GM18502 (cell line): ENCODE results near the gene SPATS2.

ENCODE experiments used
- ATAC-seq: cut with Tn5 transposase; IDR thresholded peaks from one replicate; pipeline ENCODE4 v1.9.1; 2021; ENCODE audit warnings: mild to moderate bottlenecking; ENCODE audit not compliant: unreplicated experiment, poor library complexity

The SPATS2 gene

DNA sequence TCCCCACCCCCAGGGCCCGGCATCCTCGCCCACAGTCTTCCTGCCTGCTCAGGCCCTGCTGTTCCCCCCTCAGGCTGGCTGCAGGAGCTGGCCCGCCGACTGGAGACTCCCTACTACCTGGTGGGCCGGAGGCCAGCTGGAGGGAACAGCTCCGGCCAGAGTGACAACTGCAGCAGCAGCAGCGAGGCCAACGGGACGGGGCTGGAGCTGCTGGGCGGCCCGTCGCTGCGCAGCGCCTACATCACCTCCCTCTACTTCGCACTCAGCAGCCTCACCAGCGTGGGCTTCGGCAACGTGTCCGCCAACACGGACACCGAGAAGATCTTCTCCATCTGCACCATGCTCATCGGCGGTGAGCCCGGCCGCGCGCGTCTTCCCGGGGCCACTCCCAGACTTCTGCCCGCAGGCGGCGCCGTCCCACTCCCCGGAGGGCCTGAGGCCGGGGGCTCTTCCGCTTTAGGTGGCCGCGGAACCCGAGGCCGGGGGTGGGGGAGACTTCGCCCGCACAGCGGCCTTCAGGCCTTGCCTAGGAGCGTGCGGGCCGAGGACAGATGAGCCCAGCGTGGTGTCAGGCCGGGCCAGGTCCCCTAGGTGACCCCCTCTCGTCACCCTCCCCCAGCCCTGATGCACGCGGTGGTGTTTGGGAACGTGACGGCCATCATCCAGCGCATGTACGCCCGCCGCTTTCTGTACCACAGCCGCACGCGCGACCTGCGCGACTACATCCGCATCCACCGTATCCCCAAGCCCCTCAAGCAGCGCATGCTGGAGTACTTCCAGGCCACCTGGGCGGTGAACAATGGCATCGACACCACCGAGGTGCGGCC, 181.8 kb downstream of the SPATS2 start:
- ATAC-seq, result no peak

DNA sequence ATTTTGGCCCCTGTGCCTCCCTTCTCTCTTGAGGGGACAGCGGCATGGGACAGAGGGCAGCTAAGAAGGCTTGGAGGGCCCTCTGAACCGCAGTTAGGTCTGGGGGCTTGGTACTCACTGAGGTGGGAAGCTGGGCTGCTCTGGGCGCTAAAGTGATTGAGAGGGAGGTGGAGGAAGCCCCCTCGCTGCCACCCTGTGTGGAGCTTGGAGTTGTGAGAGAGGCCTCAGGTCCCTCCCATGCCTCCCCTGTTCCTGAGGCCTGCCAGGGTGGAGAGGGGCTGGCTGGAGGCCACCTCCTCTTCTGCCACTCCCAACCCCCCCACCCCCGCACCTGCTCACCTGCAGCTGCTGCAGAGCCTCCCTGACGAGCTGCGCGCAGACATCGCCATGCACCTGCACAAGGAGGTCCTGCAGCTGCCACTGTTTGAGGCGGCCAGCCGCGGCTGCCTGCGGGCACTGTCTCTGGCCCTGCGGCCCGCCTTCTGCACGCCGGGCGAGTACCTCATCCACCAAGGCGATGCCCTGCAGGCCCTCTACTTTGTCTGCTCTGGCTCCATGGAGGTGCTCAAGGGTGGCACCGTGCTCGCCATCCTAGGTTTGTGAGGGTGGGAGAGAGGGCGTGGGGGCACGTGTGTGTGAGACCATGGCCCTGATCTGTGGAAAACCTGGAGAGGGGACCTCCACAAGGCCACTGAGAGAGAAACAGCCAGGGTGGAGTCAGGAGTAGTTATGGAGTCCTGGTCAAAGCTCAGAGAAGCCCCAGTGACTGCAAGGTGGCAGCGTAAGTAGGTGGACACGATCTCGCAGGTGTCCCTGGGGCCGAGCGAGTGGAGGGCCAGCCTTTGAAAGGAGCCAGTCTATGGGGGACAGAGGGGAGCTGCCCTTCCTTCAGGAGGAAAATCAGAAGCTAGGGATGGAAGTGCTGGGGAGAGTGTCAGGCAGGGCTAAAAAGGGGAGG, 182.8 kb downstream of the SPATS2 start:
- no peak for ATAC-seq

DNA sequence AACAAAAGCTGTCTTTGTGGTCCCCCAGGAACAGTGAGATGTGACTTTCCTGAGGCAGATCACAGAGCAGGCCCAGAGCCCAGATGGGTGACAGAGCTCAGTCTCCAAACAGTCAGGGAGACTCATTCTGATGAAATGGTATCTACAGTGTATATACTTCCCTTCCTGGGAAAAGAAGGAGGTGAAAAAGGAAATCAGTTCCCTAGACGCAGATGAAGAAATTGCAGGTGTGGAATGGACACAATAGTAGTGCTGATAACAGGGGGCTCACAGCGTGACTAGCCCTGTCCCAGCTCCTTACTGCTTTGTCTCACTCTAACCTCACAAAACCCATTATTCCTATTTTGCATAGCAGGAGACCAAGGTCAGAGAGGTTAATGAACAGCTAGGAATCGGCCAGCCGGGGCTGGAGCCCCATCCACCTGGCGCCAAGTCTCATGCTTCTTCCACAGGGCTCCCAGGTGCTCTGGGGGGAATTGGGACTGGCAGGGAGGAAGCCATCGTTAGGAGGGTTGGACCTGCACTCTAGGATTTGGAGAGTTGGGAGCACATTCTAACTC, 183.5 kb downstream of the SPATS2 start:
- no peak for ATAC-seq

DNA sequence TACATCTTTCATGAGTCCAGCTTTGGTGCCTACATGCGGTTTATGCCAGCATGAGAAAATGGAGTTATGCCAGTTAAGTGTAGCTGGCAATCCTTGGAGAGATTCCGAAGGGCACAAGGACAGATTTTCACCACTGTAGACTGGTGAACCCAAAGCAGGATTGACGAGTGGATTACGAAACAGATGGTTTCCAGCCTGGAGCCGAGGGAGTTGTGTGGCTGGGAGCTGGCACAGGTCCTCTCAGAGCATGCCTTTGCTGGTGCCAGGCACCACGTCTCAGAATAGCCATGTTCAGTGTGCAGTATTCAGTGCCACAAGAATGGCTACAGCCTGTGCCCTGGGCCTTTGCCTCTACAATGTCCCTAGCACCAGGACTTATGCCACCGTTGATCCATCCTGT, 184.8 kb downstream of the SPATS2 start:
- no peak for ATAC-seq

DNA sequence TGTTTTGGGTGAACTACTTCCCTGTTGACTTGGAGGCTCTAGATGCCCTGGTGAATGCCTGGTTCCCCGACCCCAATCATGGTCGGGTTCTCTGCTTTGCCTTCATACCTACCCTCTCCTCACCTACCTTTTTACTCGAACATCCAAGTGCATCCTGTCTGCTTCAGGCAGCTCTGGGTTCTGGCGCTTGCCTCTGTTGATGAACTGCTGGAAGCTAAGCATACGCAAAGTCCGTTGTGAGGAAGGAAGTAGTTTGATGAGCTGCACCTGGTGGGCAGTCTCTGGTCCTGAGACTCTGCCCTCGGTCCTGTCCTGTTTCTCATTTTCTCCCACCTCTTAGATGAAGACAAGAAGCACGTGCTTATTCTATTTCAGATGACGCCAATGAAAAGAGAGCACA, 185.2 kb downstream of the SPATS2 start:
- no peak for ATAC-seq

DNA sequence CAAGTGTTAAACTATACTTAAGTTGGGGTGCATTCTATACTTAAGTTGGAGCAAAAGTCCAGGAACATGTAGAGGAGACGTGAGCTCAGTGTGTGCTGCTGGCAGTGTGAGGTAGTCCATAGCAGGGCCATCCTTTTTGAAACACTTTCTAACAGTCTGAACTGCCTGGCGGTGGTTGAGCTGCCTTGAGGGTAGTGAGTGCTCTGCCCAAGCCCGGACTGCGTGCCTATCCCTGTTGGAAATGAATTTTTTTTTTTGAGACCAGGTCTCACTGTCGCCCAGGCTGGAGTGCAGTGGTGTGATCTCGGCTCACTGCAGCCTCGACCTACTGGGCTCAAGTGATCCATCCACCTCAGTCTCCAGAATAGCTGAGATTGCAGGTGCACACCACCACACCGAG, 185.6 kb downstream of the SPATS2 start:
- no peak for ATAC-seq

DNA sequence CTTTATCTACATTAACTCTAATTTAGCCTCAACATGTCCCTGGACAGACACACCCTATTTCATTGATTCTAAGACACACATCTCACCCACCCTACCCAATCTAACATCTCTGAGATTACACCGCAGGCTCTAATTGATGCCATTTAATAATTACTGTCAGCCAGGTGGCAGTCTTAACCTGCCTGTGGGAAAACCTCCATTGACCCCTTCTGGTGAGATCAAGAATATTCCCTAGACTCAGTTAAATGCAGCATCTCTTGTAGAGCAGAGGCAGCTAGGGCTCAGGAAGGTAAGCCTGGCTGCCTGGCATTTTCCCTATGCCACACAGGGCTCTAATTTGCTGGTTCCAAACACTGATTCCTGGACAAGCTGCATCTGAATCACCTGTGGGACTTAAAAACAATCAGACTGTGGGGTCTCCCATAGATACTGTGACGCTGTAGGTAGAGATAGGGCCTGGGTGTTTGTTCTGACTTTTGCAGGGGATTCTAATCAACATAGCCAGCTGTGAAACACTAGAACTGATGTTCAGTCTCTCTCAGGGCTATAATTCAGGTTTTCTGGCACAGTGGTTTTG, 186.3 kb downstream of the SPATS2 start:
- no peak for ATAC-seq

DNA sequence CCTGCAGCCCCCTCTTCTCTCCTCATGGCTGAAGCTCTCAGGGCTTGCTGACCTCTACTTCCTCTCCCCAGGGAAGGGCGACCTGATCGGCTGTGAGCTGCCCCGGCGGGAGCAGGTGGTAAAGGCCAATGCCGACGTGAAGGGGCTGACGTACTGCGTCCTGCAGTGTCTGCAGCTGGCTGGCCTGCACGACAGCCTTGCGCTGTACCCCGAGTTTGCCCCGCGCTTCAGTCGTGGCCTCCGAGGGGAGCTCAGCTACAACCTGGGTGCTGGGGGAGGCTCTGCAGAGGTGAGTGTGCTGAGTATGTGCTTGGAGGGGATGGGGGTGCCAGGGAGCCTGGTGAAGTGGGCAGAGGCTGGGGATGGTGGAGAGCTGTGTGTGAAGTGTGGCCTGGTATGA, 187.0 kb downstream of the SPATS2 start:
- no peak for ATAC-seq

DNA sequence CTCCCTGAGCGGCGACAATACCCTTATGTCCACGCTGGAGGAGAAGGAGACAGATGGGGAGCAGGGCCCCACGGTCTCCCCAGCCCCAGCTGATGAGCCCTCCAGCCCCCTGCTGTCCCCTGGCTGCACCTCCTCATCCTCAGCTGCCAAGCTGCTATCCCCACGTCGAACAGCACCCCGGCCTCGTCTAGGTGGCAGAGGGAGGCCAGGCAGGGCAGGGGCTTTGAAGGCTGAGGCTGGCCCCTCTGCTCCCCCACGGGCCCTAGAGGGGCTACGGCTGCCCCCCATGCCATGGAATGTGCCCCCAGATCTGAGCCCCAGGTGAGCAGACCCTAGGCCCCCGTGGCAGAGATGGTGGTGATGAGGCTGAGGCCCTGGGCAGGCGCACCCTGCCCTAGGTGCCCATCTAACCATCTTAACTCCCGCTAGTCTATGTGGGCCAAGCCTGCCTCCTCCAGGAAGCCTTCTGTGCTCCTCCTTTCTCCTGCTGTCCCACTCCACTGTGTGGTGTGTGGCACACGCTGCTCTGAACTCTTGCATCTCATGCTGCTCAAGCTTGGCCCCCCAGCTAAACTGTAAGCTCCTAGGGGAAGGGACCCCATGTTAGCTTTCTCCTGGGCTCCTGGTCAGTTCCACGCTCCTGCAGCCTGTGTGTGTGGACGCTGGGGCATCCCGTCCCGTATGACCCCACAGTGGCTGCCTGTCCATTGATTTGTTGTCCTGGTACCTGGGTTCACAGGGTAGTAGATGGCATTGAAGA, 188.5 kb downstream of the SPATS2 start:
- no peak for ATAC-seq

DNA sequence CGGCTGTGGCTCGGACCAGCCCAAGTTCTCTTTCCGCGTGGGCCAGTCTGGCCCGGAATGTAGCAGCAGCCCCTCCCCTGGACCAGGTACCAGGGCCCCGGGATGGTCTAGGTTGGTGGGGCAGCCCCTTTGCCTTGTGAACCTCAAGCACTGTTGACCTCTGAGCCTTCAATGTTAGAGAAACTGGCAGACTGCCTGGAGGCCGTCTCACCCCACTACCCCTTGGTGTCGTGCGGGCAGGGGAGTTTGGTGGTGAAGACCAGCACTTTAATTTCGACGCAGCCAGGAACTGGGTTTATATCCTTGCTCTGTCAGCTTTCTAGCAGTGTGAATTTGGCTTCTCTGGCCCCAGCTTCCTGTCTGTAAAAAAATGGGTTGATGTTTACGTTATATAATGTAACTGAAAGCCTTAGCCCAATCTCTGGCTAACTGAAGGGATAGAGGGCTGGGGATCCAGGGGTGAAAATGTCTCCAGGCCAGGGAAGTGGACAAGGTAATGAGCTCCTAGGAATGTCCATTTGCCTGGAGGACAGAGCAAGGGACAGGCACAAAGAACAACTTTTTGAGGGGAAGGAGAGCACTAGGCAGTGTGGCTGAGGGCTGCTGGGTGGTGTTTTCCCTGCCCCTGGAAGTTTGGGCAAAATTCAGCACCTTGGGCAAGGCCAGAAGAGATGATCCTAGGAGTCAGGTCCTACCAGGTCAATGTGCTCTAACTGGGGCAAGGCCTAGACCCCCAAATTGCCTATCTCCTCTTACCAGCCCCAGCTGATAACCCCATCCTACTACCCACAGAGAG, 189.3 kb downstream of the SPATS2 start:
- no peak for ATAC-seq

DNA sequence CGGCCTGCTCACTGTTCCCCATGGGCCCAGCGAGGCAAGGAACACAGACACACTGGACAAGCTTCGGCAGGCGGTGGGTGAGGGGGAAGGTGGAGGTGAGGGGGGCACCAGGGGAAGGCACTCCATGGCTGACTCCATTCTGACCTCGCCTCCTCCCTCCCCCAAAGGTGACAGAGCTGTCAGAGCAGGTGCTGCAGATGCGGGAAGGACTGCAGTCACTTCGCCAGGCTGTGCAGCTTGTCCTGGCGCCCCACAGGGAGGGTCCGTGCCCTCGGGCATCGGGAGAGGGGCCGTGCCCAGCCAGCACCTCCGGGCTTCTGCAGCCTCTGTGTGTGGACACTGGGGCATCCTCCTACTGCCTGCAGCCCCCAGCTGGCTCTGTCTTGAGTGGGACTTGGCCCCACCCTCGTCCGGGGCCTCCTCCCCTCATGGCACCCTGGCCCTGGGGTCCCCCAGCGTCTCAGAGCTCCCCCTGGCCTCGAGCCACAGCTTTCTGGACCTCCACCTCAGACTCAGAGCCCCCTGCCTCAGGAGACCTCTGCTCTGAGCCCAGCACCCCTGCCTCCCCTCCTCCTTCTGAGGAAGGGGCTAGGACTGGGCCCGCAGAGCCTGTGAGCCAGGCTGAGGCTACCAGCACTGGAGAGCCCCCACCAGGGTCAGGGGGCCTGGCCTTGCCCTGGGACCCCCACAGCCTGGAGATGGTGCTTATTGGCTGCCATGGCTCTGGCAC, 190.1 kb downstream of the SPATS2 start:
- no peak for ATAC-seq

DNA sequence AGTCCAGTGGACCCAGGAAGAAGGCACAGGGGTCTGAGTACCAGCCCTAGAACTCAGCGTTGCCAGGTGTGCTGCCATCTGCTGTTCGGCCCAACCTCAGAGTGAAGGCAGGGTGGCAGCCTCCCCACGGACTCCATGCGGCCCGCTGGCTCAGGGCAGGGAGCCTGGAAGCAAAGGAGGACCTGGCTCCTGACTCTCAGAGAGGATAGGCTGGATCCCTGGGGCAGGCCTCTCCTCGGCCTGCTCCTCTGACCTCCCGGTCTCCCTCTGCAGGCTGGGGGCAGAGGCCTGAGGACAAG, 190.6 kb downstream of the SPATS2 start:
- no peak for ATAC-seq

DNA sequence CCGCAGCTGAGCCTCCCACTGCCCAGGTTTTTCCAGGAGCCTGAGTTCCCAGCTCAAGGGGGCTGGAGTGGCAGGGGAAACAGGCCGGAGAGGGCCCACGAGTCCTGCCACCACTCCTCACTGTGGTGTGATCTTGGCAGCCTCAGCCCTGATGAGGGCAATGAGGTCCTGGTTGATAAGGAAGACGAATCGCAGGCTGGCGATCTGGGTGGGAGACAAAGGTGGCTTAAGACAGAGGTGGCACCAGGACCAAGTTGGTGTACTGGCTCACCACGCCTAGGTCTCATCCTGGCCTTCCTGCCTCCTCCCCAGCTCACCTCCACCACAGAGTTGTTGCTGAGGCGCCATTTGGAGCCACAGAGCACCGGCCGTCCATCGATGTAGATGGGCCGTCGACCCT, 191.3 kb downstream of the SPATS2 start:
- no peak for ATAC-seq

DNA sequence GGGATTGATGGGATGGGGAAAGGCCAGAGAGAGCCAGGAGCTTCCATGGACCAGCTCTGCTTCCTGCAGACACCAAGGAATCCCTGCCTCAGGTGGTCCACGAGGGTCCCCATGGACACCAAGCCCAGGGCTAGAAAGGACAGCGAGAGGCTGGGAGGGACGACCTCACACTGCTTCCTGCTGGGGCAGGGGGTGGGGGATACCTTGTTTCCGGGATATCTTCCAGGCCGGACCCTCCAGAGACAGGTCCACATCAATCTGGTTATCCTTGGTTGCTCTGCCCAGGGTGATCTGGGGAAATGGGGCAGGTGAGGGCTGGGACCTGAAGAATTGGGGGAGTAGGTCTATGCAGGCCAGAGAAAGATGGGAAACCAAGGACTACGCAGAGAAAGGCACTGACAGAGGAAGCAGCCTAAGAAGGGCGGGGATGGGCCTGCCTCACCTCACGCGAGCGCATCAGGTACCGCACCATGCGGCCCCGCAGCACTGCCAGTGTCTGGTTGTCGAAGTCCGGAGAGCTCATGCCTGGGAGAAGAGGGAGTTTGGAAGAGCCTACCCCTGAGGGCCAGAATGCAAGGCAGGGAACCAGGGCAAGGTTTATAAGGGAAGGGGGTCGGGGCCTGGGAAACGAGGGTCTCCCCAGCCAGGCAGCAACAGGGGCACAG, 191.9 kb downstream of the SPATS2 start:
- ATAC-seq, result no peak

DNA sequence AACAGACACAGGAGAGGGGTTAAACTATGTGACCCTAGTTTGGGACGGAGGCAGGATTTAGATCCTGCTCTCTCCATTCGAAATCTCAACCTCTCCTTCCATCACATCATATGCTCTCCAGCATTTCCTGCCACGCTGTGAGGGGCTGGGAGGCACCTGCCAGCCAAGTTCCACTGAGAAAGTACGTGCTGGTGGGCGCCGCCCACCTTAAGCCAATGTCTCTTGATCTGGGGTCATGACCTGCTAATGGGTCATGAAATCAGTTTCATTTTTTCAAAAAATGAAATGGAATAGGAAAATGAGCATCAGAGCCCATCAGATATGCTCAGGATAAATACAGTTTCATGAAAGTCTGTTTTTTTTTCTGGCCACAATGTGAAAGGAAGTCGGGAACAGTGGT, 193.4 kb downstream of the SPATS2 start:
- no peak for ATAC-seq

DNA sequence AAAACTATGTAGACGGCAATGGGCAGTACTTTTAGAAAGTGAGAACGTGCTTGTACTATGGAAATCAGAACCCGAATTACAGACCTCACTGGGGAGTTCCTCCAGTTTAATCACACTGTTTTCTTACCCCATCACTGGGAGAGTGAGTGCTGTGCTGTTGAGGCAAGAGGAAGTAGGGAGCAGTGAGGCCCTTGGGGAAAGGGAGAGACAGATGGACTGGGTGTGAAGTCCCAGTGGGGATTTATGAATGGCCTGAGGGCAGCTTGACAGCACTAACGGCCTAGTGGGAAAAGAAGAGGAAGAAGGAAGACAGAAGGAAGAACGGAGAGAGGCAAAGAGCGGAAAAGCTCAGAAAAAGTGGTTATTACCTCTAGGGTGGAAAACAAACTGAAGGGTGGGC, 195.0 kb downstream of the SPATS2 start:
- ATAC-seq, result no peak

DNA sequence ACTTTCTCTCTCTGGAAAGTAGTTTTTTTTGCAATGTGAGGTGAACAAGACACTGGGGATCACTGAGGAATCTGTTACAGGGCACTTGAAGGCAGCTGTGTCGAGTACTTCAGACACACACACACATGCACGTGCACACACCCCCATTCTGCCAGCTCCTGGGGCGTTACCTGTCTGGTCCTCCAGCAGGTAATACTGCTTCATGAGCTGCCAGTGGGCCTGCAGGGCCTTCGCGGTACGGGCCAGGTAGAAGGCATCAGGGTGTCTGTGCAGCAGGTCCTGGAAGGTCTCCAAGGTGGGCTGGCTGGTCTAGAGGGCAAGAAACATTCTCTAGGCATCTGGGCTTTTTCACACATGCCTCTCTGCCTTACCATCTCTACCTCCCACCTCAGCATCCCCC, 195.6 kb downstream of the SPATS2 start:
- no peak for ATAC-seq

DNA sequence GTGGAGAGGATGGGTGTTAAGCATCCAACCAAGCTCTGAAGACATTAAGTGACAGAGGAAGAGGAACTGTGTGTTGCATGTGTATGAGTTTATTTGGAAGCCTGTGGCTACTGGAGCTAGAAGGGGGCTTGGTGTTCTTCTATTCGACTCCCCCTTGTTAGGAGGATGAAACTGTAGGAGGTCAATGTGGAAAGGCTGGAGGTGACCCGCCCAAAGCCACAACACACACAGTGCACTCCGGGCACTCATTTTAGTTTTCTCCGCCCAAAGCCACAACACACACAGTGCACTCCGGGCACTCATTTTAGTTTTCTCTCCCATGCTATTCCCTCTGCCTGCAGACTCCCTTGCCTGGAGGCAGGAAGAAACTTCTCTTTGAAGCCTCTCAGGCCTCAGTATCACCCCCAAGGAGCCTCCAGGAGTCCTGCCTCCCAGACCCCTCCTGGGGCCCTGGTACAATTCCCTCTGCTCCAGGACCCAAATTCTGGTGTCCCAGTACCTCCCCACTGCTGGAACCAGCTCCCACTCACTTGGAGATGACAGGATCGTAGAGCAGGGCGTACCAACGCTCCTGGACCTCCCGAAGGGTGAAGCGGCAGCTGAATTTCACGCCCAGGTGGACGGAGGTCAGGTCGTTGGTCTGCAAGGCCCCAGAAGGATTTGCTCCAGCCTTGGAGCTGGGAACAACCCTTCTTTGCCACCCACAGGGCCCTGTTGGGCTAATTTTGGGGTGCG, 196.9 kb downstream of the SPATS2 start:
- ATAC-seq, result no peak
